ENCODE measurements around the gene CHTF18. TPM values are rescaled to one million over a fixed set of nuclear protein-coding genes. Genes with fewer than 3 reads are reported as not detected.
"Not testable (repeated sequence)": the region's sequence is repeated elsewhere in the genome, so short reads cannot be mapped to it uniquely, and the experiment has no call there.

The CHTF18 gene
- total RNA-seq, 1 donor from 2014 or later = 97.4 TPM

GRCh38 chr16:804193-805048 lies 16.0 kb downstream of the CHTF18 start:
- intact Hi-C loops (cut with micrococcal nuclease) = no loop called here

GRCh38 chr16:805474-805873 lies 17.1 kb downstream of the CHTF18 start:
- intact Hi-C loops (cut with micrococcal nuclease) = no loop called here

- intact Hi-C loops (cut with micrococcal nuclease) = loop anchor here (1.0 kb wide), 1 partner anchor 19 kb away; the partner anchor contains the start of genes CHTF18 and RPUSD1
These were observed 19.1 kb downstream of the CHTF18 start for GRCh38 chr16:807347-808084.

GRCh38 chr16:808085-808386 lies 19.6 kb downstream of the CHTF18 start:
- intact Hi-C loops (cut with micrococcal nuclease) = no loop called here

- intact Hi-C loops (cut with micrococcal nuclease) = loop anchor here (2.0 to 5.0 kb wide), 2 partner anchors 244 to 289 kb away; no protein-coding TSS in a partner anchor
These were observed 24.9 kb downstream of the CHTF18 start for GRCh38 chr16:813204-813915.

- intact Hi-C loops (cut with micrococcal nuclease) = loop anchor here (2.0 to 5.0 kb wide), 2 partner anchors 243 to 289 kb away; no protein-coding TSS in a partner anchor
These were observed 25.5 kb downstream of the CHTF18 start for GRCh38 chr16:813916-814412.

DNA sequence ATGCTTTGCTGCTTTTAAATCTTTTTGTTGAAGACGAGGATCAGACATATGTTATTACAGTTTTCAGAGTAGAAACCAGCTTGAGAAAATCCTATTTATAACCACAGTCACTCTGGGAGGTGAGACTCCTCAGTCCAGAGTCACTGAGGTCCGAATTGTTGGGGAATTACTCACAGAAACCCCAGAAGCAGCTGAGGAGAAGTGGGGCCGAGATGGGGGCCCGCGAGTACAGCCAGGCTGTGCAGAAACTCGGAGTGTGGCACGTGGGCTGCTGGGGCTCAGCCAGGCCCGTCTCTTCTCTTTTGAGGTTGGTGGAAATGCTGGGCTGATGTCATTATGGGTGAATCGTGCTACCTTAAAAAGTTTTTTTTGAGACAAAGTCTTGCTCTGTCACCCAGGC lies 26.6 kb downstream of the CHTF18 start:
- intact Hi-C loops (cut with micrococcal nuclease) = loop anchor here (5.0 kb wide), 1 partner anchor 242 kb away; no protein-coding TSS in a partner anchor

GRCh38 chr16:815861-816260 lies 27.4 kb downstream of the CHTF18 start:
- intact Hi-C loops (cut with micrococcal nuclease) = no loop called here

DNA sequence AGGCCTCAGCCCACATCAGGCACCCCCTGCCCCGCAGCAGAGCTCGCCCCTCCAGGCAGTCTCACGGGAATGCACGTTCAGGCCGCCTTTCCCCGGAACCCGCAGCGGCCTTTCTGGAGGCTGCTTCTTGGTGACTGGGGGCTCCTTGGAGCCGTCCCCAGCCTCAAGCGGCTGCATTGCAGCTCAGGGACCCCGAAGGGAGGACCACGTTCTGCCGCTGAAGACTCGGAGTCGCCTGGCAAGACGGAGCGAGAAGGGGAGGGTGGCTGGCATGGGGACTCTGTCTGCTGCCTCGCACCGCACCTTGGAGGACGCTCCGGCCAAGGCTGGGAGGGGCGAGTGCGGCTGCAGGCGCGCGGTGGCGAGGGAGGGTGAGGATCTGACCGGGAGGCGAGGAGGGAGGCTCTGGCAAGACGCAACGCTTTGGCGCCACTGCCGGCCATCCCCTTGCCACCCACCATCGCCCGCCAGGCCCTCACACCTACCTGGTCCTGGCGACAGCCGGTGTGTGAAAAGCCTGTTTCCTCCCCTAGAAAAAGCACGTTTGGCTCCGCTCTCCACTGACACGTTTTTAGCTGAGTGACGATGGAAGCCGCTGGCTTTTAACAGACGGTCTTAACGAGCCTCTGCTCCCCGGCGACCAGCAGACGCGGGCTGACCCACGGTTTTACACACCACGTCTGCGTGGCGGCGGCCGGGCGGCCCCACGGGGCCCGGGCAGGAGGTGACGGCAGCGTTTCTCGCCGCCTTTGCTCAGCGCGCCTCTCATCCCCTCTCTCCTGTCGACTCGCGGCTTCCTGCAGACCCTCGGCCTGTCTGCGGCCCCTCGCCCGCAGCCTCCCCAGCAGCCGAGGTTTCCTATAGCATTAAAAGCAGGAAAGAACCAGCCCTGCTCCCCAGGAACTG lies 28.8 kb downstream of the CHTF18 start:
- intact Hi-C loops (cut with micrococcal nuclease) = no loop called here

GRCh38 chr16:818132-818531 lies 29.7 kb downstream of the CHTF18 start:
- intact Hi-C loops (cut with micrococcal nuclease) = no loop called here

DNA sequence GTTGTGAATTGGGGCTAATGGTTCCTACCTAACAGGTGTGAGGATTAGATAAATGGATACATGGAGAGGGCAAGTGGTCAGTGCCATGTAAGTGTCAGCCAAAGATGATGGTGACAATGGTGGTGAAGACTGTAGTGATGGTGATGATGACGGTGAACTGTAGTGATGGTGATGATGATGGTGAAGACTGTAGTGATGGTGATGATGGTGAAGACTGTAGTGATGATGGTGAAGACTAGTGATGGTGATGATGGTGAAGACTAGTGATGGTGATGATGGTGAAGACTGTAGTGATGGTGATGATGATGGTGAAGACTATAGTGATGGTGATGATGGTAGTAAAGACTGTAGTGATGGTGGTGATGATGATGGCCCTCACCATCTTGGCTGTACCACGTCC lies 30.2 kb downstream of the CHTF18 start:
- intact Hi-C loops (cut with micrococcal nuclease) = no loop called here

DNA sequence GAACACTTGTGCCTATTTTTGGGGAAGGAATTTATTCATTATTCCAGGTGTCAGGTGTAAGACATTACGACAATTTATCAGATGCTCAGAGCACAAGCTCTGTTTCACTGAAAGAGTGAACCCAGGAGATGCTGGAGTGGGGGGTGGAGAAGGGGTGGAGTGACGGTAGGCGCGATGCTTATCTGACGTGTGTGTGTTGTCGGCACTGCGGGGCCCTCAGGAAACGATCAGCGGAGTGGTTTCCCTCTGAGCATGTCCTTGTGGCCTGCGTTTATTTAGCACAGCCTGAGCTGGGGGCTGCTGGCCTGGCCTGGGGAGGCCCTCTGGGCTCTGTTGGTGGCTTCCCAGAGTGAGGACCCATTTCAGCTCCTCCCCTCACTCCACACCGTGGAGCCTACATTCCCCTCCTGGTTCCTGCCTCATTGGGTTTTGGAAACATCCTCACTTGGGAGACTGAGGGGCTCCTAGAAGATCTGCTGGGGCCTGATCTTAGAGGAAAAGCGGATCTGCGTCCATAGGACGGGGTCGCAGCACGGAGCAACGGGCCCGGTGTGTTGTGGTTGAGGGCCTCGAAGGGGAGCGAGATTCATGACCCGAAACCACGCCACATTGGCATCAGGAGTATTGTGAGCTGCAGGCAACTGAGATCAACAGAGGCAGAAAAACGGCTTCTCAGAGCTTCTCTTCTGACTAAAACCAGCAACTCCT lies 31.1 kb downstream of the CHTF18 start:
- intact Hi-C loops (cut with micrococcal nuclease) = no loop called here

DNA sequence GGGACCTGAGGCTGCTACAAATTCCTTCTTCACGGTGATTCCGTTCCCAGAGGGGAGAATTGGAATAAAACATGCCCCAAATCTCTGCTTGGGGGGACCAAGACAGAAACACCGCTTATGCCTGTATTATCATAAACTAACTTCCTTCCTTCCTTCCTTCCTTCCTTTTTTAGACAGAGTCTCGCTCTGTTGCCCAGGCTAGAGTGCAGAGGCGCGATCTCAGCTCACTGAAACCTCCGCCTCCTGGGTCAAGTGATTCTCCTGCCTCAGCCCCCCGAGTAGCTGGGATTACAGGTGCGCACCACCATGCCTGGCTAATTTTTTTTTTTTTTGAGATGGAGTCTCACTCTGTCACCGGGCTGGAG lies 31.6 kb downstream of the CHTF18 start:
- intact Hi-C loops (cut with micrococcal nuclease) = not testable (repeated sequence)

DNA sequence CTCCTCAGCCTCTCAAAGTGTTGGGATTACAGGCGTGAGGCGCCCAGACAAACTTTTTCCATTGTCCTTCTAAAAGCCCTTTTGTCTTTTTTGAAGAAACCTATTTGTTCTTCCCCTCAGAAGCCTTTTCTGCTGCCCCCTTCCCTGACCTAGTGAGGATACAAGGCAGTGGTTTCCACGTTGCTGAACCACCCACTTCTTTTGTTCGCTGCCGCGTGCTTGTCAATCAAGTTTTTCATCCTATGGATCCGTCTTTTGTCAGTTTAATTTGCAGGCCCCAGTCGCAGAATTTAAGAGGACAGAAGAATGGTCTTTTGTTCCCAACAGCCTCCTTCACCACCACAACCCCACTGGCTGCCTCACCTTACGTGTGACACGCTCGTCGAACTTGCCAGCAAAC lies 32.3 kb downstream of the CHTF18 start:
- intact Hi-C loops (cut with micrococcal nuclease) = no loop called here

GRCh38 chr16:821751-822150 lies 33.3 kb downstream of the CHTF18 start:
- intact Hi-C loops (cut with micrococcal nuclease) = no loop called here

- intact Hi-C loops (cut with micrococcal nuclease) = no loop called here
These were observed 33.9 kb downstream of the CHTF18 start for GRCh38 chr16:822174-822908.

- intact Hi-C loops (cut with micrococcal nuclease) = no loop called here
These were observed 34.5 kb downstream of the CHTF18 start for GRCh38 chr16:822909-823297.

GRCh38 chr16:824194-824593 lies 35.8 kb downstream of the CHTF18 start:
- intact Hi-C loops (cut with micrococcal nuclease) = no loop called here

DNA sequence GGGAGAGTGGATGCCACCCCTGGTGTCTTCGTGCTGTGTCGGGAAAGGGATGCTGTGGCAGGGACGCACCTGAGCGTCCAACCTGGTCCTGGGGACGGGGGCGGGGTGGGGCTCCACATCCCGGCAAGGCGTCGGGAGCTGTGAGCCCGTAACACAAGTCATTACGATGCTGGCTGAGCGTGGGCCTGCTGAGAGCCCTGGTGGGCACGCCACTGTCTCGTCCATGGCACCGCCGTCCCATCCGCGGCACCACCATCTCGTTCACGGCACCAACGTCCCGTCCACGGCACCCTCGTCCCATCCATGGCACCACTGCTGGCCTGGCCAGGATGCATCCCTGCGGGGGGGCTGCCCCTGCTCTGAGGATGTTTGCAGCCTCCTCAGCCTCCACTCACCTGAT lies 36.2 kb downstream of the CHTF18 start:
- intact Hi-C loops (cut with micrococcal nuclease) = no loop called here
